Liver (tissue), 9 donors: ENCODE data around the gene PIGN. TPM values are rescaled to one million over a fixed set of nuclear protein-coding genes. Genes with fewer than 3 reads are reported as not detected.

ENCODE experiments used
- DNase-seq: peaks from one replicate; pipeline ENCODE4 v3.0.0-alpha.2; 2017; ENCODE audit warnings: low spot score
- H3K27ac ChIP-seq, 2 donors: one replicate each; pipeline ENCODE4 v1.7.0; 2013; ENCODE audit warnings: inconsistent platforms in 2 of 2, low read length in 2 of 2, control low read depth in 1 of 2, low read depth in 1 of 2, mild to moderate bottlenecking in 1 of 2
- H3K27me3 ChIP-seq, 4 donors: one replicate each; pipeline versions ENCODE4 v1.6.1 to v1.7.0; 2013; ENCODE audit warnings: low read length in 3 of 4, inconsistent platforms in 1 of 4, mild to moderate bottlenecking in 1 of 4, moderate library complexity in 1 of 4; ENCODE audit not compliant: control insufficient read depth in 4 of 4, insufficient read depth in 4 of 4
- H3K36me3 ChIP-seq, 4 donors: one replicate each; pipeline versions ENCODE4 v1.6.1 to v1.7.0; 2013; ENCODE audit warnings: low read length in 3 of 4, mild to moderate bottlenecking in 3 of 4, low read depth in 1 of 4, moderate library complexity in 1 of 4; ENCODE audit not compliant: control insufficient read depth in 4 of 4, insufficient read depth in 3 of 4
- H3K4me1 ChIP-seq, 4 donors: one replicate each; pipeline versions ENCODE4 v1.6.1 to v1.7.0; 2013; ENCODE audit warnings: low read length in 3 of 4, mild to moderate bottlenecking in 3 of 4, moderate library complexity in 1 of 4; ENCODE audit not compliant: control insufficient read depth in 4 of 4, insufficient read depth in 4 of 4
- H3K4me3 ChIP-seq, 3 donors: one replicate each; pipeline versions ENCODE4 v1.6.1 to v1.7.0; 2013; ENCODE audit warnings: low read length in 3 of 3, control low read depth in 1 of 3, low read depth in 1 of 3, mild to moderate bottlenecking in 1 of 3
- H3K9ac ChIP-seq, 2 donors: one replicate each; pipeline ENCODE4 v1.7.0; 2013; ENCODE audit warnings: low read length in 2 of 2, mild to moderate bottlenecking in 2 of 2, moderate library complexity in 2 of 2, control low read depth in 1 of 2, low read depth in 1 of 2
- H3K9me3 ChIP-seq, 4 donors: one replicate each; pipeline versions ENCODE4 v1.6.1 to v1.7.0; 2013; ENCODE audit warnings: low read length in 3 of 4; ENCODE audit not compliant: control insufficient read depth in 4 of 4
- CTCF ChIP-seq: fragments of 150-350 bp; IDR thresholded peaks from 2 replicates; pipeline ENCODE4 v1.5.1; 2017; ENCODE audit warnings: improper control_type of control experiment, low read depth, low read length; ENCODE audit not compliant: missing input control
- FOXA1 ChIP-seq: IDR thresholded peaks from 2 replicates; pipeline ENCODE4 v1.6.1; 2016; ENCODE audit warnings: antibody characterized with exemption
- GABPA ChIP-seq, 2 donors: IDR thresholded peaks in 1 of 2; conservative IDR thresholded peaks in 1 of 2; 2 replicates each; pipeline ENCODE4 v1.6.1; 2016; ENCODE audit warnings: antibody characterized with exemption in 2 of 2, mild to moderate bottlenecking in 1 of 2, moderate library complexity in 1 of 2
- HNF4A ChIP-seq, 2 donors: conservative IDR thresholded peaks; 2 replicates each; pipeline ENCODE4 v1.6.1; 2016; ENCODE audit warnings: antibody characterized with exemption in 2 of 2, mild to moderate bottlenecking in 2 of 2
- HNF4G ChIP-seq: IDR thresholded peaks from 2 replicates; pipeline ENCODE4 v1.6.1; 2016; ENCODE audit warnings: antibody characterized with exemption
- JUND ChIP-seq, 2 donors: IDR thresholded peaks; 2 replicates each; pipeline ENCODE4 v1.6.1; 2016; ENCODE audit warnings: antibody characterized with exemption in 2 of 2
- RAD21 ChIP-seq, 2 donors: IDR thresholded peaks; 2 replicates each; pipeline ENCODE4 v1.6.1; 2016; ENCODE audit warnings: antibody characterized with exemption in 2 of 2, mild to moderate bottlenecking in 2 of 2
- REST ChIP-seq: IDR thresholded peaks from 2 replicates; pipeline ENCODE4 v1.6.1; 2016; ENCODE audit warnings: antibody characterized with exemption, mild to moderate bottlenecking
- RXRA ChIP-seq, 2 donors: IDR thresholded peaks; 2 replicates each; pipeline ENCODE4 v1.6.1; 2017 to 2018; ENCODE audit warnings: antibody characterized with exemption in 2 of 2, mild to moderate bottlenecking in 1 of 2
- SP1 ChIP-seq: IDR thresholded peaks from 2 replicates; pipeline ENCODE4 v1.6.1; 2018; ENCODE audit warnings: antibody characterized with exemption, mild to moderate bottlenecking
- TAF1 ChIP-seq: conservative IDR thresholded peaks from 2 replicates; pipeline ENCODE4 v1.6.1; 2016; ENCODE audit warnings: antibody characterized with exemption, mild to moderate bottlenecking
- YY1 ChIP-seq: IDR thresholded peaks from 2 replicates; pipeline ENCODE4 v1.6.1; 2016; ENCODE audit warnings: antibody characterized with exemption, mild to moderate bottlenecking
- ZBTB33 ChIP-seq: IDR thresholded peaks from 2 replicates; pipeline ENCODE4 v1.6.1; 2016; ENCODE audit warnings: antibody characterized with exemption
- WGBS: extraction: QIAGEN DNeasy Blood & Tissue Kit; methylation state at CpG from one replicate; pipeline ENCODE4 v1.1.7; 2013; 5-methylcytosine and 5-hydroxymethylcytosine counted together
- polyA plus RNA-seq, 2 donors: library from polyadenylated mRNA; stranded (reverse) in 1 of 2; unstranded in 1 of 2; fragments of 200-250 nt in 1 of 2; fragments of >200 nt in 1 of 2; fragmentation: Nextera tagmentation in 1 of 2; extraction: Ambion mirVana in 1 of 2; gene quantifications; one replicate each; pipeline versions ENCODE4 v1.2.1 to v1.2.3, GENCODE V29; 2013 to 2015
- total RNA-seq, 2 donors: library from RNA; depleted of rRNA; stranded (reverse); fragments of >200 nt; gene quantifications; one replicate each; pipeline ENCODE4 v1.2.3, GENCODE V29; 2014
- donor health status: healthy.
- donor health status: healthy.
- donor health status: healthy.
- donor health status: healthy.
- donor health status: healthy.

Gene PIGN
- total and polyA plus RNA-seq, 4 donors: 5.1 to 20.6 (median 12.5) TPM

GRCh38 chr18:62209046-62209445, 22.2 kb upstream of the PIGN start:
- Histone ChIP-seq H3K4me3 (no peak overlapping the region), H3K4me1 (no peaks in the 10 kb centered on the region), H3K9ac (no peak overlapping the region), H3K27me3 (no peaks in the 10 kb centered on the region), H3K9me3 (no peaks in the 10 kb centered on the region), H3K27ac (no peak overlapping the region), H3K36me3 (peaks cover 0 to 7% (median under 1%) of the 10 kb centered on the region in 4 donors)
- TF ChIP-seq JUND (IDR thresholded peaks at IDR 0.05) (no peak), YY1 (no peak), GABPA (IDR thresholded peaks at IDR 0.05 in 1 of 2, conservative IDR thresholded peaks at IDR 0.05 in 1 of 2) (no peak), SP1 (no peak), CTCF (no peak)
- no peak for DNase-seq

GRCh38 chr18:62206593-62206992, 19.7 kb upstream of the PIGN start:
- Histone ChIP-seq H3K4me1 (no peaks in the 10 kb centered on the region), H3K27me3 (no peaks in the 10 kb centered on the region), H3K36me3 (no peaks in the 10 kb centered on the region), H3K9me3 (no peaks in the 10 kb centered on the region), H3K27ac (no peak overlapping the region), H3K4me3 (no peak overlapping the region), H3K9ac (no peak overlapping the region)
- TF ChIP-seq RAD21 (IDR thresholded peaks at IDR 0.05): no peak
- no peak for TF ChIP-seq FOXA1
- no peak for TF ChIP-seq TAF1
- no peak for TF ChIP-seq HNF4A (conservative IDR thresholded peaks at IDR 0.05)
- no peak for DNase-seq
- 93% methylated on average over 4 of the region's 4 CpGs for WGBS

- no peak for DNase-seq
- H3K9me3 ChIP-seq: no peaks in the 10 kb centered on the region
- no peaks in the 10 kb centered on the region for H3K36me3 ChIP-seq
- H3K4me1 ChIP-seq: no peaks in the 10 kb centered on the region
- TF ChIP-seq HNF4G (no peak), ZBTB33 (no peak), RXRA (IDR thresholded peaks at IDR 0.05) (no peak), REST (no peak), YY1 (no peak), SP1 (no peak), CTCF (no peak), RAD21 (IDR thresholded peaks at IDR 0.05) (no peak), HNF4A (conservative IDR thresholded peaks at IDR 0.05) (no peak), TAF1 (no peak)
- H3K27ac ChIP-seq: no peak overlapping the region
- no peak overlapping the region for H3K9ac ChIP-seq
- 95% methylated on average over 4 of the region's 4 CpGs for WGBS
- no peak overlapping the region for H3K4me3 ChIP-seq
- H3K27me3 ChIP-seq: no peaks in the 10 kb centered on the region
These were observed 19.0 kb upstream of the PIGN start for GRCh38 chr18:62205824-62206223.
